OCI-LY1 (cell line): ENCODE results near the gene COL19A1.

ENCODE experiments used
- CTCF ChIP-seq: fragments of 200-600 bp; sonication (generic), shearing (Covaris generic); IDR thresholded peaks from 2 replicates; pipeline ENCODE4 v1.5.1; 2017; ENCODE audit warnings: mild to moderate bottlenecking, antibody characterized with exemption, low read length, moderate library complexity, mixed read lengths
- EZH2 ChIP-seq: fragments of 200-600 bp; sonication (generic), shearing (Covaris generic); IDR thresholded peaks from 2 replicates; pipeline ENCODE4 v1.8.0; 2017; ENCODE audit warnings: borderline replicate concordance, mixed run types, mild to moderate bottlenecking, antibody characterized with exemption, low read length, moderate library complexity, mixed read lengths

- TF ChIP-seq CTCF (no peak), EZH2 (no peak)
Measured at GRCh38 chr6:70164556-70164955, 298.2 kb downstream of the COL19A1 start.
